ENCODE results near the gene KY. TPM values are rescaled to one million over a fixed set of nuclear protein-coding genes. Genes with fewer than 3 reads are reported as not detected.

Gene KY
- polyA plus RNA-seq, 1 donor: 3.1 TPM

GRCh38 chr3:134667406-134667805 lies 16.6 kb upstream of the KY start:
- Histone ChIP-seq H3K9me3 (ENCODE audit: control insufficient read depth, low read depth, low read length) (no peaks in the 10 kb centered on the region), H3K4me3 (ENCODE audit: low read length) (no peak overlapping the region), H3K27me3 (ENCODE audit: control insufficient read depth, insufficient read depth, low read length) (no peaks in the 10 kb centered on the region), H3K27ac (ENCODE audit: low read length) (no peak overlapping the region), H3K4me1 (ENCODE audit: control insufficient read depth, insufficient read depth, low read length) (no peaks in the 10 kb centered on the region), H3K36me3 (ENCODE audit: control insufficient read depth, insufficient read depth, low read length) (no peaks in the 10 kb centered on the region)
- DNase-seq: no peak
- WGBS (ENCODE audit: insufficient coverage, low lambda C conversion rate): no CpG with 5 or more reads among the region's 3 CpGs

- Histone ChIP-seq H3K4me1 (ENCODE audit: control insufficient read depth, insufficient read depth, low read length) (no peaks in the 10 kb centered on the region), H3K36me3 (ENCODE audit: control insufficient read depth, insufficient read depth, low read length) (no peaks in the 10 kb centered on the region), H3K9me3 (ENCODE audit: control insufficient read depth, low read depth, low read length) (no peaks in the 10 kb centered on the region), H3K27me3 (ENCODE audit: control insufficient read depth, insufficient read depth, low read length) (no peaks in the 10 kb centered on the region), H3K27ac (ENCODE audit: low read length) (no peak overlapping the region), H3K4me3 (ENCODE audit: low read length) (no peak overlapping the region)
- no peak for DNase-seq
- no CpG with 5 or more reads among the region's 9 CpGs for WGBS (ENCODE audit: insufficient coverage, low lambda C conversion rate)
These were observed 16.1 kb upstream of the KY start for GRCh38 chr3:134666885-134667284.

GRCh38 chr3:134666466-134666865 lies 15.6 kb upstream of the KY start:
- no peak for DNase-seq
- Histone ChIP-seq H3K4me3 (ENCODE audit: low read length) (no peak overlapping the region), H3K27me3 (ENCODE audit: control insufficient read depth, insufficient read depth, low read length) (no peaks in the 10 kb centered on the region), H3K9me3 (ENCODE audit: control insufficient read depth, low read depth, low read length) (peaks cover 2% of the 10 kb centered on the region), H3K36me3 (ENCODE audit: control insufficient read depth, insufficient read depth, low read length) (no peaks in the 10 kb centered on the region), H3K27ac (ENCODE audit: low read length) (no peak overlapping the region), H3K4me1 (ENCODE audit: control insufficient read depth, insufficient read depth, low read length) (no peaks in the 10 kb centered on the region)
- WGBS (ENCODE audit: insufficient coverage, low lambda C conversion rate): no CpG with 5 or more reads among the region's 4 CpGs

- no CpG with 5 or more reads among the region's 7 CpGs for WGBS (ENCODE audit: insufficient coverage, low lambda C conversion rate)
- no peaks in the 10 kb centered on the region for H3K27me3 ChIP-seq (ENCODE audit: control insufficient read depth, insufficient read depth, low read length)
- no peaks in the 10 kb centered on the region for H3K36me3 ChIP-seq (ENCODE audit: control insufficient read depth, insufficient read depth, low read length)
- DNase-seq: no peak
- H3K27ac ChIP-seq (ENCODE audit: low read length): no peak overlapping the region
- H3K4me1 ChIP-seq (ENCODE audit: control insufficient read depth, insufficient read depth, low read length): no peaks in the 10 kb centered on the region
- H3K4me3 ChIP-seq (ENCODE audit: low read length): no peak overlapping the region
- H3K9me3 ChIP-seq (ENCODE audit: control insufficient read depth, low read depth, low read length): peaks cover 3% of the 10 kb centered on the region
These were observed 15.2 kb upstream of the KY start for GRCh38 chr3:134666052-134666451.

GRCh38 chr3:134665243-134665642 lies 14.4 kb upstream of the KY start:
- no peak overlapping the region for H3K27ac ChIP-seq (ENCODE audit: low read length)
- no peak for DNase-seq
- no CpG with 5 or more reads among the region's 6 CpGs for WGBS (ENCODE audit: insufficient coverage, low lambda C conversion rate)
- H3K27me3 ChIP-seq (ENCODE audit: control insufficient read depth, insufficient read depth, low read length): no peaks in the 10 kb centered on the region
- no peaks in the 10 kb centered on the region for H3K36me3 ChIP-seq (ENCODE audit: control insufficient read depth, insufficient read depth, low read length)
- no peak overlapping the region for H3K4me3 ChIP-seq (ENCODE audit: low read length)
- H3K4me1 ChIP-seq (ENCODE audit: control insufficient read depth, insufficient read depth, low read length): no peaks in the 10 kb centered on the region
- H3K9me3 ChIP-seq (ENCODE audit: control insufficient read depth, low read depth, low read length): peaks cover 3% of the 10 kb centered on the region

- Histone ChIP-seq H3K9me3 (ENCODE audit: control insufficient read depth, low read depth, low read length) (peaks cover 3% of the 10 kb centered on the region), H3K4me1 (ENCODE audit: control insufficient read depth, insufficient read depth, low read length) (no peaks in the 10 kb centered on the region), H3K27me3 (ENCODE audit: control insufficient read depth, insufficient read depth, low read length) (no peaks in the 10 kb centered on the region), H3K36me3 (ENCODE audit: control insufficient read depth, insufficient read depth, low read length) (no peaks in the 10 kb centered on the region), H3K27ac (ENCODE audit: low read length) (no peak overlapping the region), H3K4me3 (ENCODE audit: low read length) (no peak overlapping the region)
- WGBS (ENCODE audit: insufficient coverage, low lambda C conversion rate): no CpG with 5 or more reads among the region's 7 CpGs
- no peak for DNase-seq
These were observed 13.1 kb upstream of the KY start for GRCh38 chr3:134663721-134664456.

GRCh38 chr3:134660046-134660441 lies 9.2 kb upstream of the KY start:
- Histone ChIP-seq H3K4me1 (ENCODE audit: control insufficient read depth, insufficient read depth, low read length) (no peaks in the 10 kb centered on the region), H3K27ac (ENCODE audit: low read length) (no peak overlapping the region), H3K27me3 (ENCODE audit: control insufficient read depth, insufficient read depth, low read length) (peaks cover 4% of the 10 kb centered on the region), H3K4me3 (ENCODE audit: low read length) (no peak overlapping the region), H3K36me3 (ENCODE audit: control insufficient read depth, insufficient read depth, low read length) (no peaks in the 10 kb centered on the region), H3K9me3 (ENCODE audit: control insufficient read depth, low read depth, low read length) (peaks cover 3% of the 10 kb centered on the region)
- DNase-seq: no peak
- 88% methylated on average over 1 of the region's 5 CpGs for WGBS (ENCODE audit: insufficient coverage, low lambda C conversion rate)

- H3K9me3 ChIP-seq (ENCODE audit: control insufficient read depth, low read depth, low read length): peaks cover 3% of the 10 kb centered on the region
- no peaks in the 10 kb centered on the region for H3K36me3 ChIP-seq (ENCODE audit: control insufficient read depth, insufficient read depth, low read length)
- peaks cover 4% of the 10 kb centered on the region for H3K27me3 ChIP-seq (ENCODE audit: control insufficient read depth, insufficient read depth, low read length)
- H3K27ac ChIP-seq (ENCODE audit: low read length): no peak overlapping the region
- DNase-seq: no peak
- 100% methylated on average over 2 of the region's 15 CpGs for WGBS (ENCODE audit: insufficient coverage, low lambda C conversion rate)
- no peak overlapping the region for H3K4me3 ChIP-seq (ENCODE audit: low read length)
- H3K4me1 ChIP-seq (ENCODE audit: control insufficient read depth, insufficient read depth, low read length): no peaks in the 10 kb centered on the region
These were observed 8.7 kb upstream of the KY start for GRCh38 chr3:134659391-134660045.

- WGBS (ENCODE audit: insufficient coverage, low lambda C conversion rate): no CpG with 5 or more reads among the region's 5 CpGs
- Histone ChIP-seq H3K36me3 (ENCODE audit: control insufficient read depth, insufficient read depth, low read length) (no peaks in the 10 kb centered on the region), H3K9me3 (ENCODE audit: control insufficient read depth, low read depth, low read length) (peaks cover 3% of the 10 kb centered on the region), H3K4me1 (ENCODE audit: control insufficient read depth, insufficient read depth, low read length) (no peaks in the 10 kb centered on the region), H3K4me3 (ENCODE audit: low read length) (no peak overlapping the region), H3K27ac (ENCODE audit: low read length) (no peak overlapping the region), H3K27me3 (ENCODE audit: control insufficient read depth, insufficient read depth, low read length) (peaks cover 4% of the 10 kb centered on the region)
- DNase-seq: no peak
These were observed 7.7 kb upstream of the KY start for GRCh38 chr3:134658555-134658954.

- WGBS (ENCODE audit: insufficient coverage, low lambda C conversion rate): 100% methylated on average over 1 of the region's 7 CpGs
- H3K36me3 ChIP-seq (ENCODE audit: control insufficient read depth, insufficient read depth, low read length): no peaks in the 10 kb centered on the region
These were observed 5.5 kb upstream of the KY start for GRCh38 chr3:134656211-134656800.

More at GRCh38 chr3:134656211-134656800, 5.5 kb upstream of the KY start:
- DNase-seq: no peak
- H3K27me3 ChIP-seq (ENCODE audit: control insufficient read depth, insufficient read depth, low read length): peaks cover 9% of the 10 kb centered on the region
- no peak overlapping the region for H3K4me3 ChIP-seq (ENCODE audit: low read length)
- peaks cover 6% of the 10 kb centered on the region for H3K4me1 ChIP-seq (ENCODE audit: control insufficient read depth, insufficient read depth, low read length)
- no peak overlapping the region for H3K27ac ChIP-seq (ENCODE audit: low read length)
- no peaks in the 10 kb centered on the region for H3K9me3 ChIP-seq (ENCODE audit: control insufficient read depth, low read depth, low read length)
